PC-3 (cell line): ENCODE results near the gene TMEM164.

Source experiments
- EZH2 ChIP-seq: fragments of 300-600 bp; sonication (generic); IDR thresholded peaks from one replicate; pipeline ENCODE4 v1.6.1; 2017; ENCODE audit warnings: antibody characterized with exemption, mild to moderate bottlenecking, low read length; ENCODE audit not compliant: unreplicated experiment
- TF ChIP-seq, protein P1 (sequence below): fragments of 300-600 bp; sonication (generic); conservative IDR thresholded peaks from 2 replicates; pipeline ENCODE4 v1.5.1; 2017; ENCODE audit warnings: antibody characterized with exemption, low read depth, mild to moderate bottlenecking, low read length

DNA sequence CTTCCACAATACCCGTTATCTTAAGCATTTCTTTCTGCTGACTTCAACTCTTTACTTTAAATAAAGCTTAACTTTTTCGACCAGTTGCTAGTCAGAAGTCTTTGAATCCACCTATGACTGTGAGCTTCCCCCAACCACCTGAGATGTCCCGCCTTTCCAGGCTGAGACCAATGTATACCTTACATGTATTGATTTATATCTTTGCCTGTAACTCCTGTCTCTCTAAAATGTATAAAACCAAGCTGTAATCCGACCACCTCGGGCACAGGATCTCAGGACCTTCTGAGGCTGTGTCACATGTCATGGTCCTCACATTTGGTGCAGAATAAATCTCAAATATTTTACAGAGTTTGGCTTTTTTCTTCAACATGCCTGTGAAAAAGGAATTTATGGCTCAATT, 2.9 kb upstream of the TMEM164 start:
- TF ChIP-seq, protein P1, sequence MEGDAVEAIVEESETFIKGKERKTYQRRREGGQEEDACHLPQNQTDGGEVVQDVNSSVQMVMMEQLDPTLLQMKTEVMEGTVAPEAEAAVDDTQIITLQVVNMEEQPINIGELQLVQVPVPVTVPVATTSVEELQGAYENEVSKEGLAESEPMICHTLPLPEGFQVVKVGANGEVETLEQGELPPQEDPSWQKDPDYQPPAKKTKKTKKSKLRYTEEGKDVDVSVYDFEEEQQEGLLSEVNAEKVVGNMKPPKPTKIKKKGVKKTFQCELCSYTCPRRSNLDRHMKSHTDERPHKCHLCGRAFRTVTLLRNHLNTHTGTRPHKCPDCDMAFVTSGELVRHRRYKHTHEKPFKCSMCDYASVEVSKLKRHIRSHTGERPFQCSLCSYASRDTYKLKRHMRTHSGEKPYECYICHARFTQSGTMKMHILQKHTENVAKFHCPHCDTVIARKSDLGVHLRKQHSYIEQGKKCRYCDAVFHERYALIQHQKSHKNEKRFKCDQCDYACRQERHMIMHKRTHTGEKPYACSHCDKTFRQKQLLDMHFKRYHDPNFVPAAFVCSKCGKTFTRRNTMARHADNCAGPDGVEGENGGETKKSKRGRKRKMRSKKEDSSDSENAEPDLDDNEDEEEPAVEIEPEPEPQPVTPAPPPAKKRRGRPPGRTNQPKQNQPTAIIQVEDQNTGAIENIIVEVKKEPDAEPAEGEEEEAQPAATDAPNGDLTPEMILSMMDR = no peak
- TF ChIP-seq EZH2 = no peak
